H1 (cell line): ENCODE measurements around the gene GOSR1. TPM values are rescaled to one million over a fixed set of nuclear protein-coding genes. Genes with fewer than 3 reads are reported as not detected.

Experiments used
- BCL11A ChIP-seq, 2 experiments: IDR thresholded peaks; one replicate each; pipeline ENCODE4 v1.6.1; 2011; ENCODE audit warnings: low read depth in 2 of 2, low read length in 2 of 2, mild to moderate bottlenecking in 2 of 2
- CEBPB ChIP-seq: IDR thresholded peaks from 2 replicates; pipeline ENCODE4 v1.6.1; 2012; ENCODE audit warnings: low read depth, low read length
- CHD7 ChIP-seq: fragments of 300-600 bp; sonication (generic); IDR thresholded peaks from 2 replicates; pipeline ENCODE4 v1.7.1; 2012; ENCODE audit warnings: low read length, moderate library complexity, mild to moderate bottlenecking, inconsistent platforms; ENCODE audit not compliant: insufficient replicate concordance
- EP300 ChIP-seq, 2 experiments: IDR thresholded peaks; 1 replicate in 1 of 2; 2 replicates in 1 of 2; pipeline ENCODE4 v1.6.1; 2011 to 2012; ENCODE audit warnings: low read depth in 2 of 2, low read length in 2 of 2, mild to moderate bottlenecking in 2 of 2, borderline replicate concordance in 1 of 2, inconsistent platforms in 1 of 2, moderate library complexity in 1 of 2
- MAX ChIP-seq: IDR thresholded peaks from 2 replicates; pipeline ENCODE4 v1.6.1; 2012; ENCODE audit warnings: inconsistent platforms
- POLR2AphosphoS5 ChIP-seq: IDR thresholded peaks from 2 replicates; pipeline ENCODE4 v1.6.1; 2011; ENCODE audit warnings: low read depth, low read length
- SP2 ChIP-seq: IDR thresholded peaks from 2 replicates; pipeline ENCODE4 v1.6.1; 2012; ENCODE audit warnings: mild to moderate bottlenecking, low read length, inconsistent platforms
- SUZ12 ChIP-seq: fragments of 200-600 bp; sonication (generic); IDR thresholded peaks from 2 replicates; pipeline ENCODE4 v1.6.1; 2012; ENCODE audit warnings: mild to moderate bottlenecking, inconsistent platforms, low read length, moderate library complexity, mixed read lengths
- TAF7 ChIP-seq: optimal IDR thresholded peaks from 2 replicates; pipeline ENCODE3; 2011; ENCODE audit warnings: low read depth, mild to moderate bottlenecking, inconsistent platforms, low read length, moderate library complexity, borderline replicate concordance
- ZNF274 ChIP-seq: IDR thresholded peaks from 2 replicates; pipeline ENCODE4 v1.7.0; 2012; ENCODE audit warnings: low read length, borderline replicate concordance; ENCODE audit errors: extremely low read depth
- polyA plus RNA-seq, 7 experiments: library from polyadenylated mRNA; depleted of rRNA in 3 of 7; stranded (reverse) in 5 of 7; unstranded in 2 of 7; fragments of >200 nt in 5 of 7; fragments of 200-250 nt in 2 of 7; gene quantifications; 1 replicate in 5 of 7; 2 replicates in 1 of 7; 4 replicates in 1 of 7; pipeline versions ENCODE4 v1.2.1 to v1.2.3, GENCODE V29; 2011 to 2013; ENCODE audit warnings: missing spikeins in 2 of 7, mixed read lengths in 2 of 7
- total RNA-seq: library from RNA; stranded (reverse); fragmentation: NEBNext Ultra II Directional; extraction: Animal tissue kit (Norgen Biotek cat#: 25700); gene quantifications from 2 replicates; pipeline ENCODE4 v1.2.1, GENCODE V29; 2021

Gene GOSR1
- total and polyA plus RNA-seq, 2 of the 8 experiments (the other 6 are each of a cell fraction or from before 2014, with no cell fraction given): 9.2 to 43.3 TPM

- TF ChIP-seq CHD7 (no peak), BCL11A (IDR thresholded peaks at IDR 0.05; ENCODE audit: low read depth in 2 of 2, low read length in 2 of 2) (no peak), MAX (no peak), SP2 (no peak), POLR2AphosphoS5 (no peak), EP300 (IDR thresholded peaks at IDR 0.05; ENCODE audit: borderline replicate concordance in 1 of 2, low read depth in 2 of 2, low read length in 2 of 2) (no peak), CEBPB (no peak), ZNF274 (no peak), SUZ12 (no peak), TAF7 (no peak)
Measured at GRCh38 chr17:30550512-30551273, 73.5 kb downstream of the GOSR1 start (continued).
